ENCODE data around the gene CLCN3.
"Not testable (repeated sequence)": the region's sequence is repeated elsewhere in the genome, so short reads cannot be mapped to it uniquely, and the experiment has no call there.

CLCN3 gene

GRCh38 chr4:169618286-169618685 is 2.1 kb upstream of the CLCN3 start:
- DNase-seq: no peak

GRCh38 chr4:169618986-169619385 is 1.4 kb upstream of the CLCN3 start:
- no peak for DNase-seq

GRCh38 chr4:169619518-169619957 is 840 bp upstream of the CLCN3 start:
- DNase-seq: peak; percentile 18 to 51

- DNase-seq: peak in 1 of 2 experiments; percentile 29
Measured at GRCh38 chr4:169620880-169621248, 486 bp downstream of the CLCN3 start.

- no peak for DNase-seq
Measured at GRCh38 chr4:169621731-169622492, 1.5 kb downstream of the CLCN3 start.

- DNase-seq: no peak
Measured at GRCh38 chr4:169622566-169622965, 2.2 kb downstream of the CLCN3 start.

- DNase-seq: not testable (repeated sequence)
Measured at GRCh38 chr4:169624012-169624411, 3.6 kb downstream of the CLCN3 start.

- DNase-seq: no peak
Measured at GRCh38 chr4:169625886-169626285, 5.5 kb downstream of the CLCN3 start.

- DNase-seq: no peak
Measured at GRCh38 chr4:169626331-169627282, 6.2 kb downstream of the CLCN3 start.

GRCh38 chr4:169627307-169627706 is 6.9 kb downstream of the CLCN3 start:
- no peak for DNase-seq

GRCh38 chr4:169628579-169628978 is 8.2 kb downstream of the CLCN3 start:
- DNase-seq: no peak

- peak in 1 of 2 experiments; percentile 5 for DNase-seq
Measured at GRCh38 chr4:169630069-169630468, 9.7 kb downstream of the CLCN3 start.

GRCh38 chr4:169632896-169633295 is 12.5 kb downstream of the CLCN3 start:
- no peak for DNase-seq

- no peak for DNase-seq
Measured at GRCh38 chr4:169634975-169635374, 14.6 kb downstream of the CLCN3 start.

GRCh38 chr4:169640261-169640870 is 20.0 kb downstream of the CLCN3 start:
- DNase-seq: peak in 1 of 2 experiments; percentile 12

GRCh38 chr4:169644802-169645201 is 24.4 kb downstream of the CLCN3 start:
- no peak for DNase-seq

GRCh38 chr4:169645627-169646026 is 25.2 kb downstream of the CLCN3 start:
- no peak for DNase-seq

- no peak for DNase-seq
Measured at GRCh38 chr4:169649545-169650226, 29.3 kb downstream of the CLCN3 start.

GRCh38 chr4:169650227-169650936 is 30.0 kb downstream of the CLCN3 start:
- DNase-seq: no peak

GRCh38 chr4:169652535-169652934 is 32.2 kb downstream of the CLCN3 start:
- DNase-seq: no peak

GRCh38 chr4:169655401-169655800 is 35.0 kb downstream of the CLCN3 start:
- DNase-seq: no peak

GRCh38 chr4:169657470-169658107 is 37.2 kb downstream of the CLCN3 start:
- no peak for DNase-seq

All from NCI-H524 (cell line).